C4-2B (cell line): ENCODE results near the gene CPLANE1.

Source experiments
- H3K27ac ChIP-seq: fragments of 450-650 bp; 2 replicates; pipeline ENCODE4 v1.5.1; 2017
- ZFX ChIP-seq: fragments of 450-650 bp; IDR thresholded peaks from 2 replicates; pipeline ENCODE4 v1.6.1; 2017
- TF ChIP-seq, protein P1 (sequence below): fragments of 450-650 bp; conservative IDR thresholded peaks from 2 replicates; pipeline ENCODE4 v1.5.1; 2017; ENCODE audit warnings: mild to moderate bottlenecking

CPLANE1 gene

DNA sequence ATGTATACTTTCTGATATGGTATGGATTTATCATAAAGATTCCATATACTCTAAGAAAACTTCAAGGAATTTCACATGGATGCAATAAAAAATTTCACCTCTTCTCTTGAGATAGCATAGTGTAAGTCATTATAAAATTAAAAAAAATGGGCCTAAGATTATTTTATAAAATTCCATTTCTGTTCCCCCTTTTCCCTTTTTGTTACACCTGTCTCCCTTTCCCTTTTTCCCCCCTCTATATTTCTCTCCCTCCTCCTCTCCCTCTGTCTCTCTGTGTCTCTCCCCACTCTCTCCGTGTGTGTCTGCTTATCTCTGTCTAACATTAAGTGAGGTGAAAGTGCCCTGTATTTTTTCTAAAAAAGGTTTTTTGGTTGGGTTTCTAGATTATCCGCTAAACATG, 192.4 kb downstream of the CPLANE1 start:
- no peak overlapping the region for H3K27ac ChIP-seq
- TF ChIP-seq, protein P1, sequence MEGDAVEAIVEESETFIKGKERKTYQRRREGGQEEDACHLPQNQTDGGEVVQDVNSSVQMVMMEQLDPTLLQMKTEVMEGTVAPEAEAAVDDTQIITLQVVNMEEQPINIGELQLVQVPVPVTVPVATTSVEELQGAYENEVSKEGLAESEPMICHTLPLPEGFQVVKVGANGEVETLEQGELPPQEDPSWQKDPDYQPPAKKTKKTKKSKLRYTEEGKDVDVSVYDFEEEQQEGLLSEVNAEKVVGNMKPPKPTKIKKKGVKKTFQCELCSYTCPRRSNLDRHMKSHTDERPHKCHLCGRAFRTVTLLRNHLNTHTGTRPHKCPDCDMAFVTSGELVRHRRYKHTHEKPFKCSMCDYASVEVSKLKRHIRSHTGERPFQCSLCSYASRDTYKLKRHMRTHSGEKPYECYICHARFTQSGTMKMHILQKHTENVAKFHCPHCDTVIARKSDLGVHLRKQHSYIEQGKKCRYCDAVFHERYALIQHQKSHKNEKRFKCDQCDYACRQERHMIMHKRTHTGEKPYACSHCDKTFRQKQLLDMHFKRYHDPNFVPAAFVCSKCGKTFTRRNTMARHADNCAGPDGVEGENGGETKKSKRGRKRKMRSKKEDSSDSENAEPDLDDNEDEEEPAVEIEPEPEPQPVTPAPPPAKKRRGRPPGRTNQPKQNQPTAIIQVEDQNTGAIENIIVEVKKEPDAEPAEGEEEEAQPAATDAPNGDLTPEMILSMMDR, result no peak
- TF ChIP-seq ZFX, result no peak
